GM23248 (cell line): ENCODE measurements around the gene FAM149A.

Experiments used
- EZH2 ChIP-seq: fragments of 200-600 bp; sonication (generic); IDR thresholded peaks from 2 replicates; pipeline ENCODE4 v1.6.1; 2018; ENCODE audit warnings: antibody characterized with exemption, mild to moderate bottlenecking; ENCODE audit not compliant: insufficient read depth, poor library complexity, severe bottlenecking
- EZH2phosphoT487 ChIP-seq: fragments of 200-600 bp; sonication (generic); IDR thresholded peaks from 2 replicates; pipeline ENCODE4 v1.6.1; 2018; ENCODE audit warnings: antibody characterized with exemption, moderate library complexity, mild to moderate bottlenecking, low read depth; ENCODE audit not compliant: insufficient read depth

- TF ChIP-seq EZH2 (no peak), EZH2phosphoT487 (no peak)
Measured at GRCh38 chr4:186078981-186079638, 25.4 kb upstream of the FAM149A start.
